T-cell (primary cell): ENCODE measurements around the gene SEMA4D. TPM values are rescaled to one million over a fixed set of nuclear protein-coding genes. Genes with fewer than 3 reads are reported as not detected.

ENCODE experiments used
- ATAC-seq, 4 experiments: fragments of 200-7000 bp in 3 of 4; fragments of 150-1000 bp in 1 of 4; cut with Tn5 transposase; replicated peaks in 1 of 4; 1 replicate in 3 of 4; 2 replicates in 1 of 4; pipeline ENCODE4 v1.10.0; 2021; ENCODE audit warnings: moderate library complexity in 3 of 4, mild to moderate bottlenecking in 2 of 4, moderate number of reproducible peaks in 1 of 4
- CTCF ChIA-PET, 2 donors: fragments of 300-600 bp; sonication (Branson Sonifier 250); formaldehyde crosslinking; loops; one replicate each; lab custom pipeline; 2022; ENCODE audit warnings: antibody characterized with exemption in 2 of 2; lab: Charles Lee
- POLR2A ChIA-PET, 2 donors: fragments of 300-600 bp; sonication (Branson Sonifier 250); formaldehyde crosslinking; loops; one replicate each; lab custom pipeline; 2022; ENCODE audit warnings: antibody characterized with exemption in 2 of 2; lab: Charles Lee
- DNase-seq, 35 experiments: peaks; one replicate each; pipeline versions ENCODE4 v3.0.0 to v3.0.0-alpha.2; 2013 to 2023
- H3K27ac ChIP-seq: one replicate; pipeline ENCODE4 v1.5.1; 2013; ENCODE audit warnings: low read length
- H3K27me3 ChIP-seq, 2 experiments: replicated peaks in 1 of 2; 1 replicate in 1 of 2; 2 replicates in 1 of 2; pipeline versions ENCODE4 v1.6.1 to v1.7.0; 2013; ENCODE audit warnings: low read length in 1 of 2, mixed read lengths in 1 of 2; ENCODE audit not compliant: control insufficient read depth in 2 of 2, insufficient read depth in 2 of 2; ENCODE audit errors: extremely low read depth in 1 of 2
- H3K36me3 ChIP-seq, 2 donors: 1 replicate in 1 of 2; 2 replicates in 1 of 2; pipeline versions ENCODE4 v1.6.1 to v1.7.0; 2013; ENCODE audit warnings: low read length in 1 of 2; ENCODE audit not compliant: control insufficient read depth in 2 of 2, insufficient read depth in 1 of 2; ENCODE audit errors: extremely low read depth in 1 of 2
- H3K4me1 ChIP-seq, 2 experiments: 1 replicate in 1 of 2; 2 replicates in 1 of 2; pipeline versions ENCODE4 v1.6.1 to v1.7.0; 2013; ENCODE audit warnings: low read length in 2 of 2, mixed read lengths in 1 of 2; ENCODE audit not compliant: insufficient read depth in 2 of 2, control insufficient read depth in 1 of 2; ENCODE audit errors: extremely low read depth in 1 of 2
- H3K4me3 ChIP-seq, 2 donors: 1 replicate in 1 of 2; 2 replicates in 1 of 2; pipeline versions ENCODE4 v1.5.1 to v1.7.0; 2013; ENCODE audit warnings: mild to moderate bottlenecking in 2 of 2, low read length in 1 of 2, moderate library complexity in 1 of 2; ENCODE audit not compliant: control insufficient read depth in 1 of 2; ENCODE audit errors: extremely low read depth in 1 of 2
- H3K9me3 ChIP-seq: 2 replicates; pipeline ENCODE4 v1.7.0; 2013
- H3K27ac Mint-ChIP-seq, 2 donors: one replicate each; pipeline ENCODE4 v1.8.0; 2020 to 2021; ENCODE audit warnings: mild to moderate bottlenecking in 2 of 2, mixed read lengths in 2 of 2
- H3K27me3 Mint-ChIP-seq, 2 donors: one replicate each; pipeline ENCODE4 v1.8.0; 2021 to 2022; ENCODE audit warnings: mixed read lengths in 2 of 2
- H3K36me3 Mint-ChIP-seq: one replicate; pipeline ENCODE4 v1.8.0; 2021; ENCODE audit warnings: mixed read lengths
- H3K4me1 Mint-ChIP-seq, 3 donors: one replicate each; pipeline ENCODE4 v1.8.0; 2020 to 2022; ENCODE audit warnings: mixed read lengths in 3 of 3, mild to moderate bottlenecking in 1 of 3
- H3K4me3 Mint-ChIP-seq, 3 donors: one replicate each; pipeline ENCODE4 v1.8.0; 2020 to 2022; ENCODE audit warnings: mild to moderate bottlenecking in 3 of 3, mixed read lengths in 3 of 3, moderate library complexity in 3 of 3
- H3K9me3 Mint-ChIP-seq, 3 donors: one replicate each; pipeline ENCODE4 v1.8.0; 2020 to 2022; ENCODE audit warnings: mixed read lengths in 3 of 3
- WGBS: methylation state at CpG from one replicate; pipeline ENCODE4 v1.1.5; 2013; ENCODE audit warnings: missing lambda C conversion rate; ENCODE audit not compliant: insufficient coverage; 5-methylcytosine and 5-hydroxymethylcytosine counted together
- total RNA-seq, 35 experiments: library from RNA in 6 of 35; stranded (reverse) in 6 of 35; fragments of 120-200 nt in 1 of 35; gene quantifications; one replicate each; pipeline versions ENCODE4 v1.2.1 to v1.2.4 and lab custom pipeline; 2013 to 2026

Gene SEMA4D
- total RNA-seq, 5 donors from 2014 or later (not counting 1 experiment from before 2014, with no cell fraction given), result 347 to 585 (median 434) TPM

GRCh38 chr9:89395931-89396710 lies 101.8 kb downstream of the SEMA4D start:
- H3K9me3 ChIP-seq, result no peaks in the 10 kb centered on the region
- H3K4me3 ChIP-seq, result no peak overlapping the region
- DNase-seq (no peak), ATAC-seq (peak in 1 of 4 experiments; percentile 18)
- Mint-ChIP-seq H3K9me3 (no peaks in the 10 kb centered on the region), H3K27me3 (no peaks in the 10 kb centered on the region), H3K4me1 (peaks cover 15 to 25% (median 17%) of the 10 kb centered on the region in 3 donors), H3K4me3 (no peak overlapping the region), H3K36me3 (peaks cover 70% of the 10 kb centered on the region), H3K27ac (no peak overlapping the region)
- H3K27ac ChIP-seq, result no peak overlapping the region
- WGBS, result 94% methylated on average over 10 of the region's 11 CpGs
- POLR2A ChIA-PET, result no interaction called here
- peaks cover 61 to 97% of the 10 kb centered on the region in 2 donors for H3K36me3 ChIP-seq
- CTCF ChIA-PET, result interaction anchor here in 1 of 2 donors (0.7 kb wide), 1 partner anchor 55 kb away, joined by 3 read pairs; no protein-coding TSS in a partner anchor
- H3K4me1 ChIP-seq, result no peaks in the 10 kb centered on the region
- no peaks in the 10 kb centered on the region for H3K27me3 ChIP-seq

GRCh38 chr9:89394412-89394811 lies 103.5 kb downstream of the SEMA4D start:
- Histone ChIP-seq H3K9me3 (no peaks in the 10 kb centered on the region), H3K27me3 (no peaks in the 10 kb centered on the region), H3K4me3 (no peak overlapping the region), H3K36me3 (peaks cover 64 to 97% of the 10 kb centered on the region in 2 donors), H3K4me1 (no peaks in the 10 kb centered on the region), H3K27ac (no peak overlapping the region)
- H3K27ac Mint-ChIP-seq, result peak overlapping the region in 1 of 2 donors; percentile 63
- no peaks in the 10 kb centered on the region for H3K27me3 Mint-ChIP-seq
- CTCF ChIA-PET, result no interaction called here
- DNase-seq, result no peak
- H3K4me1 Mint-ChIP-seq, result peaks cover 6 to 12% (median 10%) of the 10 kb centered on the region in 3 donors
- peaks cover 77% of the 10 kb centered on the region for H3K36me3 Mint-ChIP-seq
- H3K9me3 Mint-ChIP-seq, result no peaks in the 10 kb centered on the region
- no peak overlapping the region for H3K4me3 Mint-ChIP-seq
- POLR2A ChIA-PET, result no interaction called here
- ATAC-seq, result no peak
- 95% methylated on average over 10 of the region's 12 CpGs for WGBS

GRCh38 chr9:89391585-89391984 lies 106.3 kb downstream of the SEMA4D start:
- 100% methylated on average over 5 of the region's 6 CpGs for WGBS
- Mint-ChIP-seq H3K9me3 (no peaks in the 10 kb centered on the region), H3K36me3 (peaks cover 66% of the 10 kb centered on the region), H3K27ac (peak overlapping the region in 1 of 2 donors; percentile 31), H3K4me3 (no peak overlapping the region), H3K27me3 (no peaks in the 10 kb centered on the region), H3K4me1 (peaks cover 3 to 7% (median 5%) of the 10 kb centered on the region in 3 donors)
- Histone ChIP-seq H3K27me3 (no peaks in the 10 kb centered on the region), H3K27ac (no peak overlapping the region), H3K36me3 (peaks cover 58 to 97% of the 10 kb centered on the region in 2 donors), H3K9me3 (no peaks in the 10 kb centered on the region), H3K4me1 (no peaks in the 10 kb centered on the region), H3K4me3 (no peak overlapping the region)
- DNase-seq, result no peak
- ChIA-PET POLR2A (no interaction called here), CTCF (no interaction called here)
- no peak for ATAC-seq

- no peak overlapping the region for H3K27ac ChIP-seq
- Mint-ChIP-seq H3K27ac (peak overlapping the region; percentile 19 to 44), H3K9me3 (no peaks in the 10 kb centered on the region), H3K36me3 (peaks cover 68% of the 10 kb centered on the region), H3K4me3 (no peak overlapping the region), H3K27me3 (no peaks in the 10 kb centered on the region), H3K4me1 (peaks cover 0 to 6% (median 5%) of the 10 kb centered on the region in 3 donors)
- no peak overlapping the region for H3K4me3 ChIP-seq
- H3K9me3 ChIP-seq, result no peaks in the 10 kb centered on the region
- ChIA-PET CTCF (no interaction called here), POLR2A (interaction anchor here in 1 of 2 donors (0.6 kb wide), 1 partner anchor 42 kb away, joined by 4 read pairs; no protein-coding TSS in a partner anchor)
- ATAC-seq (no peak), DNase-seq (no peak)
- peaks cover 60 to 96% of the 10 kb centered on the region in 2 donors for H3K36me3 ChIP-seq
- 96% methylated on average over 4 of the region's 5 CpGs for WGBS
- H3K4me1 ChIP-seq, result no peaks in the 10 kb centered on the region
- H3K27me3 ChIP-seq, result no peaks in the 10 kb centered on the region
Measured at GRCh38 chr9:89390578-89391116, 107.3 kb downstream of the SEMA4D start.

- Histone ChIP-seq H3K27ac (no peak overlapping the region), H3K9me3 (no peaks in the 10 kb centered on the region), H3K36me3 (peaks cover 58 to 98% of the 10 kb centered on the region in 2 donors), H3K4me3 (no peak overlapping the region), H3K4me1 (no peaks in the 10 kb centered on the region), H3K27me3 (no peaks in the 10 kb centered on the region)
- H3K27me3 Mint-ChIP-seq, result no peaks in the 10 kb centered on the region
- ChIA-PET CTCF (no interaction called here), POLR2A (no interaction called here)
- peak overlapping the region; percentile 44 to 74 for H3K27ac Mint-ChIP-seq
- peaks cover under 1 to 6% (median 5%) of the 10 kb centered on the region in 3 donors for H3K4me1 Mint-ChIP-seq
- 96% methylated on average over 5 of the region's 10 CpGs for WGBS
- H3K36me3 Mint-ChIP-seq, result peaks cover 69% of the 10 kb centered on the region
- ATAC-seq, result no peak
- no peak for DNase-seq
- H3K4me3 Mint-ChIP-seq, result no peak overlapping the region
- no peaks in the 10 kb centered on the region for H3K9me3 Mint-ChIP-seq
Measured at GRCh38 chr9:89390068-89390555, 107.8 kb downstream of the SEMA4D start.

- WGBS, result 97% methylated on average over 12 of the region's 12 CpGs
- H3K36me3 ChIP-seq, result peaks cover 51 to 99% of the 10 kb centered on the region in 2 donors
- no peak overlapping the region for H3K4me3 ChIP-seq
- peaks cover 3 to 13% (median 10%) of the 10 kb centered on the region in 3 donors for H3K4me1 Mint-ChIP-seq
- H3K27me3 ChIP-seq, result no peaks in the 10 kb centered on the region
- H3K27me3 Mint-ChIP-seq, result no peaks in the 10 kb centered on the region
- ChIA-PET POLR2A (interaction anchor here in 1 of 2 donors (0.5 to 0.6 kb wide), 2 partner anchors 162 to 238 kb away, joined by 3 read pairs; no protein-coding TSS in a partner anchor), CTCF (no interaction called here)
- peaks cover 72% of the 10 kb centered on the region for H3K36me3 Mint-ChIP-seq
- no peaks in the 10 kb centered on the region for H3K9me3 ChIP-seq
- DNase-seq (no peak), ATAC-seq (no peak)
- H3K9me3 Mint-ChIP-seq, result no peaks in the 10 kb centered on the region
- no peak overlapping the region for H3K27ac ChIP-seq
- H3K4me1 ChIP-seq, result peaks cover 0 to 2% of the 10 kb centered on the region in 2 experiments
- no peak overlapping the region for H3K4me3 Mint-ChIP-seq
- no peak overlapping the region for H3K27ac Mint-ChIP-seq
Measured at GRCh38 chr9:89388868-89389177, 109.1 kb downstream of the SEMA4D start.
